EH (cell line): Measurements from ENCODE around the gene FFAR3.
"Not testable (repeated sequence)": the region's sequence is repeated elsewhere in the genome, so short reads cannot be mapped to it uniquely, and the experiment has no call there.

Experiments
- DNase-seq: peaks from one replicate; pipeline ENCODE4 v3.0.0-alpha.2; 2015; ENCODE audit warnings: low read depth

FFAR3 gene

DNA sequence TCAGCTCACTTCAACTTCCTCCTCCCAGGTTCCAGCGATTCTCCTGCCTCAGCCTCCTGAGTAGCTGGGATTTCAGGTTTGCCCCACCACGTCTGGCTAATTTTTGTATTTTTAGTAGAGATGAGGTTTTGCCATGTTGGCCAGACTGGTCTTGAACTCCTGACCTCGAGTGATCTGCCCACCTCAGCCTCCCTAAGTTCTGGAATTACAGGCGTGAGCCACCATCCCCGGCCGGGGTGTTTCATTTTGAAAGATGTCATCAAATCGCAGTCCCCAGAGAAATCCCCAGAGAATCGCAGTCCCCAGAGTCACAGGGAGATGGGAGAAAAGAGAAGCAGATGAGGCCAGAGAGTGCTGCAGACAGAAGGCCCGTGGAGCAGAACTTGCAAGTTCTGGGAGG lies 43.2 kb downstream of the FFAR3 start:
- not testable (repeated sequence) for DNase-seq

DNA sequence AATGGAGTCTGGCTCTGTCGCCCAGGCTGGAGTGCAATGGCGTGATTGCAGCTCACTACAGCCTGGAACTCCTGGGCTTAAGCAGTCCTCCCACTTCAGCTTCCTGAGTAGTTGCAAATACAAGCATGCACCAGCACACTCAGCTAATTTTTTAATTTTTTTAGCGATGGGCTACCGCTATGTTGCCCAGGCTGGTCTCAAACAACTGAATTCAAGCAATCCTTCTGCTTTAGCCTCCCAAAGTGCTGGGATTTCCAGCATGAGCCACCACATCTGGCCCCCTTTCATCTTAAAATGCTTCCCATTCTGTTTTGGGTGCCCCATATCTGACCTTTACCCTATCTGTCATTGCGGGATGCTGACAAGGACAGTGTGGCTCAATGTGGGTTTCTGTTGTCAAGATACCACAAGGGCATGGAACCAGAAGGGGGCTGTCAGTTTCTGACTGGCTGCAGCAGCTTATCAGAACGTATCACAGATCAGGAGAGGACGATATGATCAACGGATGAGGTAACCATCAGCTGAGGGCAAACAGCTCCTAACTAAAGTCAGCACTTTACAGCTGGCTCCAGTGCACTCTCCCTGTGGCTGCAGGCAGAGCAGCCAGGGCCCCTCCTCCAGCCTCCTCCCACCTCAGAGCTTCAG lies 45.0 kb downstream of the FFAR3 start:
- no peak for DNase-seq

DNA sequence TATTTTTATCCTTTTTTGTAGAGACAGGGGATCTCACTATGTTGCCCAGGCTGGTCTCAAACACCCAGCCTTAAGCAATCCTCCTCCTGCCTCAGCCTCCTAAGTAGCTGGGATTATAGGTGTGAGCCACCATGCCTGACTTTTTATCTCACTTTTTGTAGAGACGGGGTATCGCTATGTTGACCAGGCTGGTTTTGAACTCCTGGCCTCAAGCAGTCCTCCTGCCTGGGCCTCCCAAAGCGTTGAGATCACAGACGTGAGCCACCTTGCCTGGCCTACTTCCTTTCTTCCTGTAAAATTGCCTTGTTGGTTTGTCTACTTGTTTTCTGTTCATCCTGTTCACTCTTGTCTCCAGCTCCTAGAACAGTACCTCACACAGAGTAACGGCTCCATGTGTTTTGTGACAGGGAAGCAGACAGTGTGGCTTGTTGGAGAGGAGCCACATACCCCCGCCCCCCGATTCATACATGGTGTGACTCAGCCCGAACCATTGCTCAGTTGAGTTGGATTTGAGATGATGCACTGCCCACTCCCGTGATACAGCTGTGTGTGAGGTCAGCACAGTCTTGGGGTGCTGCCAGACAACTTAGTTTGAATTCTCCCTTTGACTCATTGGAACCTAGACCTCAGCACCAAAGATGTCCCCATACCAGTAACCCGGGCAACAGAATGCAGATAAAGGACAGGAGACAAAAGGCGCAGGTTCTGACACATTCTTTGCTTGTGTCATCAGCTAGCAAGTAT lies 46.8 kb downstream of the FFAR3 start:
- peak; percentile 80 for DNase-seq

DNA sequence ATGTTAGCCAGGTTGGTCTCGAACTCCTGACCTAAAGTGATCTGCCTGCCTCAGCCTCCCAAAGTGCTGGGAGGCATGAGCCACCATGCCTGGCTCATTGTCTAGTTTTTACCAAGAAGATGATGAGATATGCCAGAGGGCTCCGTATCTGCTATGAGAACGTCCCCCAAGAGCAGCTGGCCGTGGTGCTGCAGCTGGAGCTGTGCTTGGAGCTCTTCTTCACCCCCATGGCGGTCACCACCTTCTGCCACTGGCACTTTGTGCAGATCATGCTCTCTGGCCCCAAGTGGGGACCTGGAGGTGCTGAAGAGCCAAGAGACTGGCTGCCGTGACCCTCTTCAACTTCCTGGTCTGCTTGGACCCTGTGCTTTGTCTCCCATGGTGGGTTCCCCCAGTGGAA lies 49.4 kb downstream of the FFAR3 start:
- no peak for DNase-seq

DNA sequence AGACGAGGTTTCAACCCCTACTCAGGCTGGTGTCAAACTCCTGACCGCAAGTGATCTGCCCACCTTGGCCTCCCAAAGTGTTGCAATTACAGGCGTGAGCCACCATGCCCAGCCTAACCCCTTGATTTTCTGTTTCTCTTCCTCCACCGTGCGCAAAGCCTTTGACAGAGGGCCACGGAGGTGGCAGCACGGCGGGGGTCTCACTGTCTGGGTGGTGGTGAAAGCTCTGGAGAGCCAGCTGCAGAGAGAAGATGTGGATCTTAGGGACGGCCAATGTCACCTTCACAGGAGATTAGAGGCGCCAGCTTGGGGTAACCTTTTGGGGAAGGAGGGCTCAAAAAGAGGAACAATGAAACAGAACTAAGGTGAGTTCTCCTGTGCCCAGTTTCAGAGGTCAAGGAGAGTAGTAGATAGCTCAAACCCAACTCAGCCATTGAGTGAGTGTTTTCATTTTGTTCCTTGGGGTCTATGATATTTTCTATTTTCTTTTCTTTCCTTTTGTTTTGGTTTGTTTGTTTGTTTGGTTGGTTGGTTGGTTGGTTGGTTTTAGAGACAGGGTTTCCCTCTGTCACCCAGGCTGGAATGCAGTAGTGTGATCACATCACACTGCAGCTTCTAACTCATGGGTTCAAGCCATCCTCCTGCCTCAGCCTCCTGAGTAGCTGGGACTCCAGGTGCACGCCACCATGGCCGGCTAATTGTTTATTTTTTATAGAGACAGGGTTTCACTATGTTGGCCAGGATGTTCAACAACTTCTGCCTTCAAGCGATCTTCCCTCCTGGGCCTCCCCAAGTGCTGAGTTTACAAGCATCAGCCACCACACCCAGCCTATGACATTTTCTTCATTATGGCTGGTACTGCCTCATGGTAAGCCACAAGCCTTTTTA lies 50.3 kb downstream of the FFAR3 start:
- DNase-seq = no peak

DNA sequence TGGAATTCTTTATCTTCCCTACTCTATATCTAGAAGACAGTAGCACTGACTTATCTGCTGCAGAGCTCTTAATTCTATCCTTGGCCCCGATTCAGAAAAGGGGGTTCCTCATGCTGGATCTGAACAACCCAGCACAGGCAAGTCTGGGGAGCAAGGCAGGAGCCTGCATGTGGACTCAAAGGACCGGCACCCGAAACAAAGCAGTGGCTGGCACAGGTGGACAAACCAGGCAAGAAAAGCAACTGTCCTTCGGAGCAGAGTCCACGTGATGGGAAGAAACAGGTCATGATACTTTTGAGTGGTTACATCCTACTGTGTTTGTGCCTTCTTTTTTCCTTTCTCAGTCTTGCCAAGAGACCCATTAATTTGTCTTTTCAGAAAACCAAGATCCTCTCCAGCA lies 50.9 kb downstream of the FFAR3 start:
- no peak for DNase-seq
